ENCODE results near the gene MMP2. TPM values are rescaled to one million over a fixed set of nuclear protein-coding genes. Genes with fewer than 3 reads are reported as not detected.

The MMP2 gene
- total RNA-seq, 1 donor: 1,244 TPM

- DNase-seq (ENCODE audit: low read depth): no peak
- no peak for TF ChIP-seq CTCF (IDR thresholded peaks at IDR 0.05; ENCODE audit: insufficient read depth, low read length)
- H3K4me3 ChIP-seq (ENCODE audit: low read depth, low read length): no peak overlapping the region
Observed at GRCh38 chr16:55498101-55498500, 19.1 kb downstream of the MMP2 start.

- no peak for TF ChIP-seq CTCF (IDR thresholded peaks at IDR 0.05; ENCODE audit: insufficient read depth, low read length)
- H3K4me3 ChIP-seq (ENCODE audit: low read depth, low read length): no peak overlapping the region
- no peak for DNase-seq (ENCODE audit: low read depth)
Observed at GRCh38 chr16:55499281-55499680, 20.3 kb downstream of the MMP2 start.

GRCh38 chr16:55499951-55500529 is 21.0 kb downstream of the MMP2 start:
- peak; percentile 99 for DNase-seq (ENCODE audit: low read depth)
- peak; percentile 2 for TF ChIP-seq CTCF (IDR thresholded peaks at IDR 0.05; ENCODE audit: insufficient read depth, low read length)
- H3K4me3 ChIP-seq (ENCODE audit: low read depth, low read length): no peak overlapping the region

- no peak for TF ChIP-seq CTCF (IDR thresholded peaks at IDR 0.05; ENCODE audit: insufficient read depth, low read length)
- H3K4me3 ChIP-seq (ENCODE audit: low read depth, low read length): no peak overlapping the region
- peak; percentile 64 for DNase-seq (ENCODE audit: low read depth)
Observed at GRCh38 chr16:55500530-55501011, 21.6 kb downstream of the MMP2 start.

GRCh38 chr16:55501549-55502322 is 22.7 kb downstream of the MMP2 start:
- TF ChIP-seq CTCF (IDR thresholded peaks at IDR 0.05; ENCODE audit: insufficient read depth, low read length): peak; percentile 64
- H3K4me3 ChIP-seq (ENCODE audit: low read depth, low read length): no peak overlapping the region
- DNase-seq (ENCODE audit: low read depth): no peak

- peak; percentile 98 for DNase-seq (ENCODE audit: low read depth)
- no peak for TF ChIP-seq CTCF (IDR thresholded peaks at IDR 0.05; ENCODE audit: insufficient read depth, low read length)
- no peak overlapping the region for H3K4me3 ChIP-seq (ENCODE audit: low read depth, low read length)
Observed at GRCh38 chr16:55502801-55503366, 23.9 kb downstream of the MMP2 start.

All from fibroblast of the aortic adventitia (primary cell).